A549 (cell line): ENCODE data around the gene CADM2. TPM values are rescaled to one million over a fixed set of nuclear protein-coding genes. Genes with fewer than 3 reads are reported as not detected.
A peak's percentile ranks its signal among the peaks of the same experiment; 100 is the strongest.

Experiments
- ATAC-seq, 2 experiments: fragments of 200-7000 bp in 1 of 2; fragments of >200 bp in 1 of 2; cut with Nextera tagmentation in 1 of 2; cut with Tn5 transposase in 1 of 2; 3 replicates each; pipeline versions ENCODE4 v1.8.0 to v1.9.1; 2018 to 2020; ENCODE audit warnings: mild to moderate bottlenecking in 1 of 2, moderate library complexity in 1 of 2
- CTCF ChIA-PET: fragments of 300-600 bp; sonication (Branson Sonifier 250); formaldehyde crosslinking; extraction: SDS; loops from one replicate; lab custom pipeline; 2021; ENCODE audit warnings: antibody characterized with exemption, inconsistent platforms; lab: Yijun Ruan, JAX
- POLR2A ChIA-PET: fragments of 350-600 bp; formaldehyde crosslinking; extraction: SDS; loops from one replicate; lab custom pipeline; 2021; ENCODE audit warnings: antibody characterized with exemption, inconsistent platforms; lab: Yijun Ruan, JAX
- DNase-seq, 2 experiments: peaks; one replicate each; pipeline versions ENCODE4 v3.0.0 to v3.0.0-alpha.2; 2011 to 2016; ENCODE audit warnings: low read depth in 1 of 2, low spot score in 1 of 2
- FAIRE-seq: peaks from 2 replicates; lab custom pipeline; 2011; peaks lifted over from hg19 to GRCh38; lab: Jason Lieb, UNC
- H3K27ac ChIP-seq, 2 experiments: fragments of >200 bp; sonication (Bioruptor Twin); formaldehyde crosslinking; 3 replicates each; pipeline ENCODE4 v1.5.1; 2016 to 2017
- H3K4me1 ChIP-seq: fragments of >200 bp; sonication (Bioruptor Twin); formaldehyde crosslinking; 3 replicates; pipeline ENCODE4 v1.6.1; 2016
- H3K4me2 ChIP-seq: fragments of >200 bp; sonication (Bioruptor Twin); formaldehyde crosslinking; 3 replicates; pipeline ENCODE4 v1.6.1; 2016
- H3K4me3 ChIP-seq: fragments of >200 bp; sonication (Bioruptor Twin); formaldehyde crosslinking; 3 replicates; pipeline ENCODE4 v1.5.1; 2016
- H3K9me3 ChIP-seq: fragments of >200 bp; sonication (Bioruptor Twin); formaldehyde crosslinking; 3 replicates; pipeline ENCODE4 v1.6.1; 2016
- BCL3 ChIP-seq: fragments of >200 bp; sonication (Bioruptor Twin); formaldehyde crosslinking; IDR thresholded peaks from 3 replicates; pipeline ENCODE4 v1.6.1; 2016
- BHLHE40 ChIP-seq: IDR thresholded peaks from 2 replicates; pipeline ENCODE4 v1.6.1; 2012; ENCODE audit warnings: low read depth, low read length, inconsistent platforms
- CBX2 ChIP-seq: fragments of 200-600 bp; sonication (generic); IDR thresholded peaks from 2 replicates; pipeline ENCODE4 v1.6.1; 2016; ENCODE audit warnings: low read depth, mild to moderate bottlenecking, borderline replicate concordance
- CEBPB ChIP-seq, 2 experiments: fragments of >200 bp in 1 of 2; sonication (Bioruptor Twin) in 1 of 2; formaldehyde crosslinking in 1 of 2; IDR thresholded peaks; 2 replicates each; pipeline ENCODE4 v1.6.1; 2012 to 2016
- CHD2 ChIP-seq: fragments of 150-350 bp; IDR thresholded peaks from 2 replicates; pipeline ENCODE4 v1.6.1; 2014; ENCODE audit warnings: low read length; ENCODE audit not compliant: partially characterized antibody
- ESRRA ChIP-seq: fragments of 150-350 bp; IDR thresholded peaks from 2 replicates; pipeline ENCODE4 v1.6.1; 2014; ENCODE audit warnings: mild to moderate bottlenecking, low read length, borderline replicate concordance
- FOXS1 ChIP-seq: fragments of 250-450 bp; sonication (Bioruptor Pico); IDR thresholded peaks from 2 replicates; pipeline ENCODE4 v1.5.0; 2020; ENCODE audit warnings: mild to moderate bottlenecking, moderate library complexity
- JUN ChIP-seq, 2 experiments: fragments of >200 bp; sonication (Bioruptor Twin); formaldehyde crosslinking; IDR thresholded peaks; 2 replicates in 1 of 2; 3 replicates in 1 of 2; pipeline ENCODE4 v1.6.1; 2016 to 2017
- JUNB ChIP-seq: fragments of >200 bp; sonication (Bioruptor Twin); formaldehyde crosslinking; IDR thresholded peaks from 2 replicates; pipeline ENCODE4 v1.6.1; 2016
- MAFK ChIP-seq: fragments of 450-650 bp; IDR thresholded peaks from 2 replicates; pipeline ENCODE4 v1.6.1; 2014; ENCODE audit not compliant: partially characterized antibody
- NFE2L2 ChIP-seq: fragments of 150-350 bp; conservative IDR thresholded peaks from 2 replicates; pipeline ENCODE4 v1.6.1; 2014; ENCODE audit warnings: low read length
- NPAS2 ChIP-seq: fragments of 250-450 bp; sonication (Bioruptor Pico); IDR thresholded peaks from 2 replicates; pipeline ENCODE4 v1.8.0; 2022; ENCODE audit warnings: mild to moderate bottlenecking, moderate library complexity, borderline replicate concordance
- PBX3 ChIP-seq: IDR thresholded peaks from 2 replicates; pipeline ENCODE4 v1.6.1; 2012
- POLR2A ChIP-seq: IDR thresholded peaks from 2 replicates; pipeline ENCODE4 v1.6.1; 2012; ENCODE audit warnings: mild to moderate bottlenecking, low read length
- RAD21 ChIP-seq, 2 experiments: fragments of >200 bp in 1 of 2; sonication (Bioruptor Twin) in 1 of 2; formaldehyde crosslinking in 1 of 2; IDR thresholded peaks in 1 of 2; conservative IDR thresholded peaks in 1 of 2; 2 replicates in 1 of 2; 3 replicates in 1 of 2; pipeline ENCODE4 v1.6.1; 2012 to 2018; ENCODE audit warnings: inconsistent platforms in 1 of 2
- RARB ChIP-seq: fragments of 250-450 bp; sonication (Bioruptor Pico); IDR thresholded peaks from 2 replicates; pipeline ENCODE4 v1.8.0; 2021; ENCODE audit warnings: mild to moderate bottlenecking, moderate library complexity
- RFX5 ChIP-seq: fragments of 450-650 bp; IDR thresholded peaks from 2 replicates; pipeline ENCODE4 v1.7.1; 2014; ENCODE audit warnings: antibody characterized with exemption, mild to moderate bottlenecking, moderate library complexity
- RNF2 ChIP-seq: fragments of 200-600 bp; sonication (generic); IDR thresholded peaks from 2 replicates; pipeline ENCODE4 v1.6.1; 2016; ENCODE audit warnings: low read depth, mild to moderate bottlenecking, antibody characterized with exemption, moderate library complexity, borderline replicate concordance
- TP53 ChIP-seq: fragments of 250-450 bp; sonication (Bioruptor Pico); IDR thresholded peaks from 2 replicates; pipeline ENCODE4 v1.5.0; 2021; ENCODE audit warnings: mild to moderate bottlenecking, moderate library complexity
- ZSCAN20 ChIP-seq: fragments of 250-450 bp; sonication (Bioruptor Pico); IDR thresholded peaks from 2 replicates; pipeline ENCODE4 v1.8.0; 2022; ENCODE audit warnings: mild to moderate bottlenecking, moderate library complexity
- WGBS: methylation state at CpG from one replicate; pipeline ENCODE4 v1.1.6; 2017; ENCODE audit errors: missing lambda C conversion rate; 5-methylcytosine and 5-hydroxymethylcytosine counted together
- polyA plus RNA-seq, 4 experiments: library from polyadenylated mRNA; depleted of rRNA in 3 of 4; stranded (reverse); fragments of >200 nt; fragmentation: RNase III in 1 of 4; extraction: RNeasy Plus Mini Kit Qiagen cat#74134 plus additional on column Dnase treatment in 1 of 4; gene quantifications; 2 replicates in 3 of 4; 3 replicates in 1 of 4; pipeline ENCODE4 v1.2.3, GENCODE V29; 2011 to 2017
- TF ChIP-seq, protein P1 (sequence below): IDR thresholded peaks from 2 replicates; pipeline ENCODE4 v1.6.1; 2012

Gene CADM2
- polyA plus RNA-seq, 2 of the 4 experiments (the other 2 are of a cell fraction): 0.05 to 0.71 TPM

- DNase-seq (no peak), ATAC-seq (no peak), FAIRE-seq (no peak)
- H3K4me2 ChIP-seq: no peak overlapping the region
- ChIA-PET CTCF (interaction anchor here (0.6 kb wide), 1 partner anchor 12 kb away, joined by 3 read pairs; no protein-coding TSS in a partner anchor), POLR2A (no interaction called here)
- WGBS: 19% methylated on average over 3 of the region's 3 CpGs
- H3K4me1 ChIP-seq: no peaks in the 10 kb centered on the region
- TF ChIP-seq RARB (no peak), NPAS2 (CRISPR knock-in tag) (no peak), RNF2 (no peak), BCL3 (no peak), FOXS1 (CRISPR knock-in tag) (no peak), PBX3 (no peak)
- H3K9me3 ChIP-seq: no peaks in the 10 kb centered on the region
- no peak overlapping the region for H3K4me3 ChIP-seq
- no peak overlapping the region for H3K27ac ChIP-seq
Observed at GRCh38 chr3:84998545-84998944, 39.8 kb downstream of the CADM2 start.

- DNase-seq (no peak), FAIRE-seq (no peak), ATAC-seq (no peak)
- Histone ChIP-seq H3K27ac (no peak overlapping the region), H3K4me3 (no peak overlapping the region), H3K4me1 (peaks cover 18% of the 10 kb centered on the region; the same call in 2 of the 3 replicates), H3K4me2 (no peak overlapping the region), H3K9me3 (no peaks in the 10 kb centered on the region)
- POLR2A ChIA-PET: no interaction called here
- CTCF ChIA-PET: no interaction called here
- TF ChIP-seq CEBPB (IDR thresholded peaks at IDR 0.05): peak; percentile 36 to 62; a peak in 3 of 4 replicates
- no peak for TF ChIP-seq ESRRA
Observed at GRCh38 chr3:85003479-85003878, 44.7 kb downstream of the CADM2 start.

DNA sequence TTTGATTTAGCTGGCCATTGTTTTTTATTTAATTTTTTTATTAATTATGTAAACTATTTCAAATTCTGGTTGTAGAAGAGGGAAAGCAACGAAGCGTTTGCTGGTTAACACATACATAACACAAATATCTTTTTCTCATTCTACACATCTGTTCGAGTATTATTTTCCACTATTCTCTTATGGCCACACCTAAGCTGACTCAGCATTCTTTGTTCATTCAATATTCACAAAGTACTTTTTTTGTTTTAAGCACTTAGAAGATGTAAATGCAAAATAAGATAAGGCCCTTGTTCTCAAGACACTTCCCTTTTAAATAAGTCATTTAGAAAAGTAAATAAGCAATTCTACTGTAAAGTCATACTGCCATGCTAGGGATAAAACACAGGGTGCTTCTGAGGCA, 45.4 kb downstream of the CADM2 start:
- Histone ChIP-seq H3K27ac (no peak overlapping the region), H3K4me1 (peaks cover 18% of the 10 kb centered on the region; the same call in 2 of the 3 replicates), H3K9me3 (no peaks in the 10 kb centered on the region), H3K4me3 (no peak overlapping the region), H3K4me2 (no peak overlapping the region)
- DNase-seq (no peak), ATAC-seq (no peak), FAIRE-seq (no peak)
- WGBS: 44% methylated on average over 3 of the region's 3 CpGs
- ChIA-PET POLR2A (no interaction called here), CTCF (no interaction called here)
- TF ChIP-seq TP53 (no peak), CBX2 (no peak), BHLHE40 (no peak), MAFK (peak; percentile 96), RFX5 (no peak)

DNA sequence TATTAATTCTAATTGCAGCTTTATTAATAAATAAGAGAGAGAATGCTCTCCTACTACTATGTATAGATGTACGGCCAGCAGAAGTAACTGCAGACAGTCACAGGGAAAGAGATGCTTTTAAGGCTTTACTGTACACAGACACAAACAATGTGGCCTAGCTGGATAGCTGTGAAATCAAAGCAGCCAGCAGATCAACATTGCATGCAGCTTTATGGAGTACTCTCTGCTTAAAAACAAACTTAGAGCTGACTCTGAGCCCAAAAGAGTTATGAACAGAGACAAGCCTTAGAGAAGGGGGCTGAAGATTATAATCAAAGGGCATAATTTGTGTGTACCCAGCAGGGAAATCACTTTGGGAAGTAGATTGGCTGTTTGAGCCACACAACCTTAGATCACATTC, 47.2 kb downstream of the CADM2 start:
- peak overlapping the region; percentile 1 to 40; a peak in 2 of 6 replicates for H3K27ac ChIP-seq
- TF ChIP-seq JUNB (no peak), BHLHE40 (no peak), JUN (IDR thresholded peaks at IDR 0.05) (no peak), ZSCAN20 (no peak), POLR2A (no peak), RAD21 (conservative IDR thresholded peaks at IDR 0.05 in 1 of 2, IDR thresholded peaks at IDR 0.05 in 1 of 2) (no peak), NPAS2 (CRISPR knock-in tag) (no peak), FOXS1 (CRISPR knock-in tag) (no peak), RFX5 (no peak), CHD2 (no peak), BCL3 (no peak), NFE2L2 (no peak)
- TF ChIP-seq, protein P1, sequence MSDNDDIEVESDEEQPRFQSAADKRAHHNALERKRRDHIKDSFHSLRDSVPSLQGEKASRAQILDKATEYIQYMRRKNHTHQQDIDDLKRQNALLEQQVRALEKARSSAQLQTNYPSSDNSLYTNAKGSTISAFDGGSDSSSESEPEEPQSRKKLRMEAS: no peak
- H3K9me3 ChIP-seq: no peaks in the 10 kb centered on the region
- POLR2A ChIA-PET: no interaction called here
- WGBS: 65% methylated on average over 1 of the region's 1 CpG
- no peak overlapping the region for H3K4me2 ChIP-seq
- peaks cover 18% of the 10 kb centered on the region; the same call in 2 of the 3 replicates for H3K4me1 ChIP-seq
- ATAC-seq: peak in 1 of 2 experiments; percentile 52; a peak in 2 of 6 replicates
- no peak for FAIRE-seq
- no peak overlapping the region for H3K4me3 ChIP-seq
- CTCF ChIA-PET: no interaction called here
- DNase-seq: peak in 1 of 2 experiments; percentile 2
